Naive B cell (primary cell): ENCODE data around the gene C16orf95. TPM values are rescaled to one million over a fixed set of nuclear protein-coding genes. Genes with fewer than 3 reads are reported as not detected.
A peak's percentile ranks its signal among the peaks of the same experiment; 100 is the strongest.

Source experiments
- ATAC-seq, 2 donors: fragments of 150-1000 bp; cut with Tn5 transposase; 2 replicates each; pipeline ENCODE4 v1.10.0; 2021; ENCODE audit warnings: low read depth in 2 of 2, mild to moderate bottlenecking in 2 of 2, moderate library complexity in 2 of 2
- DNase-seq: peaks from one replicate; pipeline ENCODE4 v3.0.0; 2022
- H3K27ac Mint-ChIP-seq, 6 donors: one replicate each; pipeline ENCODE4 v1.8.0; 2020 to 2022; ENCODE audit warnings: mild to moderate bottlenecking in 6 of 6, mixed read lengths in 6 of 6, moderate library complexity in 5 of 6, inconsistent platforms in 2 of 6
- H3K27me3 Mint-ChIP-seq, 3 donors: one replicate each; pipeline ENCODE4 v1.8.0; 2021 to 2022; ENCODE audit warnings: mixed read lengths in 3 of 3, mild to moderate bottlenecking in 1 of 3
- H3K36me3 Mint-ChIP-seq, 2 donors: one replicate each; pipeline ENCODE4 v1.8.0; 2020 to 2022; ENCODE audit warnings: mixed read lengths in 2 of 2, inconsistent platforms in 1 of 2, mild to moderate bottlenecking in 1 of 2
- H3K4me1 Mint-ChIP-seq, 3 donors: one replicate each; pipeline ENCODE4 v1.8.0; 2020 to 2022; ENCODE audit warnings: mixed read lengths in 3 of 3, inconsistent platforms in 1 of 3, mild to moderate bottlenecking in 1 of 3, moderate library complexity in 1 of 3
- H3K4me3 Mint-ChIP-seq, 8 donors: one replicate each; pipeline ENCODE4 v1.8.0; 2020 to 2022; ENCODE audit warnings: mild to moderate bottlenecking in 8 of 8, mixed read lengths in 8 of 8, moderate library complexity in 8 of 8, inconsistent platforms in 2 of 8
- H3K9me3 Mint-ChIP-seq, 7 donors: one replicate each; pipeline ENCODE4 v1.8.0; 2020 to 2022; ENCODE audit warnings: mixed read lengths in 7 of 7, mild to moderate bottlenecking in 5 of 7, inconsistent platforms in 2 of 7, moderate library complexity in 1 of 7
- polyA plus RNA-seq, 6 donors: library from polyadenylated mRNA; unstranded; fragments of 300-500 nt; fragmentation: Illumina TruSeq; gene quantifications; one replicate each; pipeline ENCODE4 v1.2.3, GENCODE V29; 2021; ENCODE audit warnings: low read depth in 6 of 6

Gene C16orf95
- polyA plus RNA-seq, 6 donors from 2014 or later, result 1.4 to 3.6 (median 2.2) TPM

- ATAC-seq (no peak), DNase-seq (no peak)
- Mint-ChIP-seq H3K27ac (no peak overlapping the region), H3K9me3 (peaks cover 0 to 9% (median 5%) of the 10 kb centered on the region in 7 donors), H3K4me3 (no peak overlapping the region), H3K36me3 (no peaks in the 10 kb centered on the region), H3K27me3 (no peaks in the 10 kb centered on the region), H3K4me1 (peaks cover 0 to under 1% (median 0%) of the 10 kb centered on the region in 3 donors)
These were observed 5.8 kb downstream of the C16orf95 start for GRCh38 chr16:87311387-87311786.

GRCh38 chr16:87310610-87311009 is 6.6 kb downstream of the C16orf95 start:
- Mint-ChIP-seq H3K36me3 (no peaks in the 10 kb centered on the region), H3K27ac (no peak overlapping the region), H3K4me3 (no peak overlapping the region), H3K4me1 (no peaks in the 10 kb centered on the region), H3K9me3 (peaks cover 0 to 9% (median 5%) of the 10 kb centered on the region in 7 donors), H3K27me3 (no peaks in the 10 kb centered on the region)
- DNase-seq (no peak), ATAC-seq (no peak)

GRCh38 chr16:87309620-87310525 is 7.3 kb downstream of the C16orf95 start:
- DNase-seq (no peak), ATAC-seq (no peak)
- Mint-ChIP-seq H3K36me3 (no peaks in the 10 kb centered on the region), H3K4me3 (no peak overlapping the region), H3K27me3 (peaks cover 0 to 2% (median 0%) of the 10 kb centered on the region in 3 donors), H3K27ac (no peak overlapping the region), H3K9me3 (peaks cover 0 to 9% (median 5%) of the 10 kb centered on the region in 7 donors), H3K4me1 (no peaks in the 10 kb centered on the region)

- no peaks in the 10 kb centered on the region for H3K36me3 Mint-ChIP-seq
- no peaks in the 10 kb centered on the region for H3K4me1 Mint-ChIP-seq
- H3K9me3 Mint-ChIP-seq, result peaks cover 0 to 9% (median 5%) of the 10 kb centered on the region in 7 donors
- peaks cover 0 to 9% (median 0%) of the 10 kb centered on the region in 3 donors for H3K27me3 Mint-ChIP-seq
- no peak for ATAC-seq
- DNase-seq, result no peak
- no peak overlapping the region for H3K4me3 Mint-ChIP-seq
- H3K27ac Mint-ChIP-seq, result no peak overlapping the region
These were observed 8.4 kb downstream of the C16orf95 start for GRCh38 chr16:87308826-87309225.

- no peaks in the 10 kb centered on the region for H3K36me3 Mint-ChIP-seq
- H3K4me3 Mint-ChIP-seq, result no peak overlapping the region
- no peak for ATAC-seq
- H3K27me3 Mint-ChIP-seq, result peaks cover 0 to 9% (median 0%) of the 10 kb centered on the region in 3 donors
- no peak overlapping the region for H3K27ac Mint-ChIP-seq
- H3K4me1 Mint-ChIP-seq, result no peaks in the 10 kb centered on the region
- H3K9me3 Mint-ChIP-seq, result peaks cover 0 to 9% (median 5%) of the 10 kb centered on the region in 7 donors
- DNase-seq, result no peak
These were observed 10.7 kb downstream of the C16orf95 start for GRCh38 chr16:87306516-87306915.

GRCh38 chr16:87305505-87306391 is 11.4 kb downstream of the C16orf95 start:
- Mint-ChIP-seq H3K4me1 (no peaks in the 10 kb centered on the region), H3K9me3 (peaks cover 0 to 9% (median 5%) of the 10 kb centered on the region in 7 donors), H3K27ac (no peak overlapping the region), H3K4me3 (no peak overlapping the region), H3K36me3 (no peaks in the 10 kb centered on the region), H3K27me3 (peaks cover 0 to 9% (median 0%) of the 10 kb centered on the region in 3 donors)
- DNase-seq (no peak), ATAC-seq (no peak)

GRCh38 chr16:87304951-87305350 is 12.2 kb downstream of the C16orf95 start:
- no peaks in the 10 kb centered on the region for H3K4me1 Mint-ChIP-seq
- DNase-seq (no peak), ATAC-seq (no peak)
- H3K27me3 Mint-ChIP-seq, result peaks cover 0 to 9% (median 0%) of the 10 kb centered on the region in 3 donors
- peak overlapping the region in 1 of 6 donors; percentile 62 for H3K27ac Mint-ChIP-seq
- no peak overlapping the region for H3K4me3 Mint-ChIP-seq
- peaks cover 0 to 9% (median 5%) of the 10 kb centered on the region in 7 donors for H3K9me3 Mint-ChIP-seq
- H3K36me3 Mint-ChIP-seq, result no peaks in the 10 kb centered on the region

- H3K27me3 Mint-ChIP-seq, result peaks cover 0 to 9% (median 0%) of the 10 kb centered on the region in 3 donors
- no peak overlapping the region for H3K4me3 Mint-ChIP-seq
- ATAC-seq (no peak), DNase-seq (no peak)
- H3K9me3 Mint-ChIP-seq, result peaks cover 0 to 9% (median 5%) of the 10 kb centered on the region in 7 donors
- H3K27ac Mint-ChIP-seq, result no peak overlapping the region
- no peaks in the 10 kb centered on the region for H3K4me1 Mint-ChIP-seq
- H3K36me3 Mint-ChIP-seq, result no peaks in the 10 kb centered on the region
These were observed 13.2 kb downstream of the C16orf95 start for GRCh38 chr16:87303962-87304521.

GRCh38 chr16:87303431-87303930 is 13.7 kb downstream of the C16orf95 start:
- H3K36me3 Mint-ChIP-seq, result no peaks in the 10 kb centered on the region
- peaks cover 0 to 4% (median 0%) of the 10 kb centered on the region in 7 donors for H3K9me3 Mint-ChIP-seq
- no peak overlapping the region for H3K4me3 Mint-ChIP-seq
- DNase-seq (no peak), ATAC-seq (no peak)
- peaks cover 0 to 3% (median 0%) of the 10 kb centered on the region in 3 donors for H3K4me1 Mint-ChIP-seq
- peaks cover 0 to 9% (median 0%) of the 10 kb centered on the region in 3 donors for H3K27me3 Mint-ChIP-seq
- no peak overlapping the region for H3K27ac Mint-ChIP-seq

- no peaks in the 10 kb centered on the region for H3K36me3 Mint-ChIP-seq
- ATAC-seq, result no peak
- no peak for DNase-seq
- H3K9me3 Mint-ChIP-seq, result no peaks in the 10 kb centered on the region
- H3K4me3 Mint-ChIP-seq, result no peak overlapping the region
- H3K27ac Mint-ChIP-seq, result no peak overlapping the region
- peaks cover 0 to under 1% (median 0%) of the 10 kb centered on the region in 3 donors for H3K27me3 Mint-ChIP-seq
- peaks cover 3 to 11% (median 4%) of the 10 kb centered on the region in 3 donors for H3K4me1 Mint-ChIP-seq
These were observed 18.2 kb downstream of the C16orf95 start for GRCh38 chr16:87298857-87299465.

GRCh38 chr16:87297918-87298631 is 19.1 kb downstream of the C16orf95 start:
- DNase-seq, result peak; percentile 19
- H3K4me1 Mint-ChIP-seq, result peaks cover 3 to 11% (median 4%) of the 10 kb centered on the region in 3 donors
- no peaks in the 10 kb centered on the region for H3K36me3 Mint-ChIP-seq
- no peak overlapping the region for H3K4me3 Mint-ChIP-seq
- peak in 1 of 2 donors; percentile 35 for ATAC-seq
- H3K27ac Mint-ChIP-seq, result no peak overlapping the region
- no peaks in the 10 kb centered on the region for H3K9me3 Mint-ChIP-seq
- H3K27me3 Mint-ChIP-seq, result no peaks in the 10 kb centered on the region

GRCh38 chr16:87297407-87297806 is 19.8 kb downstream of the C16orf95 start:
- peak overlapping the region in 1 of 8 donors; percentile 68 for H3K4me3 Mint-ChIP-seq
- no peak for ATAC-seq

More at GRCh38 chr16:87297407-87297806, 19.8 kb downstream of the C16orf95 start:
- Mint-ChIP-seq H3K9me3 (peaks cover 0 to 3% (median 0%) of the 10 kb centered on the region in 7 donors), H3K36me3 (peaks cover 0 to 3% of the 10 kb centered on the region in 2 donors), H3K4me1 (peaks cover 3 to 11% (median 4%) of the 10 kb centered on the region in 3 donors), H3K27me3 (no peaks in the 10 kb centered on the region), H3K27ac (no peak overlapping the region)
- DNase-seq, result no peak
